Choroid plexus epithelial cell (primary cell): Measurements from ENCODE around the gene PHIP.

Experiments
- DNase-seq: peaks from one replicate; pipeline ENCODE4 v3.0.0-alpha.2; 2010; ENCODE audit warnings: low read depth
- H3K4me3 ChIP-seq: 2 replicates; pipeline ENCODE4 v1.5.1; 2011; ENCODE audit warnings: low read depth, mild to moderate bottlenecking, control low read depth, low read length, moderate library complexity
- CTCF ChIP-seq: conservative IDR thresholded peaks from 2 replicates; pipeline ENCODE4 v1.5.1; 2011; ENCODE audit warnings: low read depth, mild to moderate bottlenecking, control low read depth, inconsistent platforms, low read length, moderate library complexity

PHIP gene

DNA sequence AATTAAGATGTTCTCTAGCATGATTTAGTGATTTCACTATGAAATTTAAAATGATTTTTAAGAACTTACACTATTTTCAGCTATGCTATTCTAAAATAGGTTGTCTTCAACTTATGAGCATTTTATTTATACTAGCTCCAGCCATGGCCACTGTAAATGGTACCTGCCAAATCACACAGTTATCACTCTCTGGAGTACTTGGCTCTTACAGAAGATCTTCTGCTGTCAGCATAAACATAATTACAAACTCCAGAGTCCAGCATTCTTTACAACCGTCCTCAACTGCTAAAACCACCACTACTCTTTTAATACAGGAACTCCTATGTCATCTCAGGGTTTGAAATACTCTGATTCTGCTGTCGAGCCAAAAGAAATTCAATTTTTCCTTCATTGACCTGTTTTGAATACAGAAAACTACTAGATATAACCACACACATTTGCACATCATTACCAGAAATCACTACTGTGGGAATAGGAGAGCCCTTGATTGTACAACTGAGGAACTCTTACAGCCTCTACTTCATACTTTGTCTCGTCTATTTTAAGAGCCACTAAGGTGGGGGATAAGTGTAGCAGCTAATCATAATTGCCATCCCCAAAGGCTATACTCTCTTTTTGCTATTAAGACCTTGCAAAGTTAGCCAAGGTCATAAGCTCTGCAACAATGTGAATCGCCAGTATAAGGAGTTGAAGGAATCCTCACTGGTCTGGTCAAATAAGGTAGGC is 93.7 kb downstream of the PHIP start:
- DNase-seq: no peak
- TF ChIP-seq CTCF: no peak
- H3K4me3 ChIP-seq: no peak overlapping the region

- no peak for DNase-seq
- H3K4me3 ChIP-seq: no peak overlapping the region
- no peak for TF ChIP-seq CTCF
These were observed 110.9 kb downstream of the PHIP start for GRCh38 chr6:78967191-78967590.

DNA sequence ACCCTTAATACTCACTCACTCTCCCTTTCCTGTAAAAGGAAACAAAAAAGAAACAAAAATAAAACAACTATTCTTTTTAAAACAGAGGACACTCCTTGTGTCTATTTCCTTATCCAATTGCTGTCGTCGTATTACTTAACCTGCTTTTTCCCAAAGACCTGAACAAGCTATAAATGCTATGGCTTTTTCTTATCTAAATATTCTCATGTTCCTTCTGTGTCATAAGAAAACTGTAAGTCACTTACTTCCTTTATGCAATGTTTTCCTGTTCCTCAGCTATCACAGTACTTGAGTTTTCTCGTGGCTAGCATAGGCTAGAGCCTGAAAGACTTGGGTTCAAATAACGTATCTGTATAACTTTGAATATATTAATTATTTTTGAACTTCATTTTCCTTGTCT is 111.5 kb downstream of the PHIP start:
- no peak overlapping the region for H3K4me3 ChIP-seq
- no peak for DNase-seq
- no peak for TF ChIP-seq CTCF

- no peak for TF ChIP-seq CTCF
- DNase-seq: no peak
- H3K4me3 ChIP-seq: no peak overlapping the region
These were observed 115.6 kb downstream of the PHIP start for GRCh38 chr6:78962448-78962847.

DNA sequence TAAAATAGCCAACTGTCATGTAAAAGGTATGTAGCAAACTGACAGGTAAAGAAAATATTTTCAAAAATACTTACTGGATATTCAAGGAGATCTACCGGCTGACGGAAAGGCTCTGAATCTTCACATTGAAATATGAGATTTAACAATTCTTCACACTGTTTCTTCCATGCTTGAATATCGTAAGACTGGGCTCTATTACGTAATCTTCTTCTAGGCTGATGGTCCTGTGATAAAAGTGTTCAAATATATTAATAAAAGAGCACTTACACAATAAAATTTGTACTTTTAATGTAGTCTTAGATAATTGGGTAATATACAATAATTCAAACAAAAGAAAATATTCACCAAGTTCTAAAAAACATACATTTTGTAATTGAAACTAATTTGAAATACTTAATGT is 123.3 kb downstream of the PHIP start:
- no peak for TF ChIP-seq CTCF
- no peak overlapping the region for H3K4me3 ChIP-seq
- no peak for DNase-seq

DNA sequence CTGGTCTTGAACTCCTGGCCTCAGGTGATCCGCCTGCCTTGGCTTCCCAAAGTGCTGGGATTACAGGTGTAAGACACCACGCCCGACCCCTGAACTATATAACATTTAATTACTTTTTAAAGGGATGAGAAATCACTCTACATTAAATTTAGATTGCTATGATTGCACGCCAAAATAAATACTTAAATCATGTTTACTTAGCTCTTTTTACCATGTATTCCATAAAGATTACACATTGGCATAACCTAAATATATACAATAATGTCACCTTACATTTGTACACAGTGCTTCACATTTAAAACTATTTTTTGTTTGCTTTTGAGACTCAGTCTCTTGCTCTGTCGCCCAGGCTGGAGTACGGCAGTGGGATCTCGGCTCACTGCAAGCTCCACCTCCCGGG is 124.3 kb downstream of the PHIP start:
- TF ChIP-seq CTCF: no peak
- H3K4me3 ChIP-seq: no peak overlapping the region
- no peak for DNase-seq

GRCh38 chr6:78952362-78952761 is 125.7 kb downstream of the PHIP start:
- H3K4me3 ChIP-seq: no peak overlapping the region
- DNase-seq: no peak
- TF ChIP-seq CTCF: no peak
